Measurements from ENCODE around the gene CAPN8. TPM values are rescaled to one million over a fixed set of nuclear protein-coding genes. Genes with fewer than 3 reads are reported as not detected.

Gene CAPN8
- total RNA-seq, 2 experiments from 2014 or later: 0.27 to 0.34 TPM

GRCh38 chr1:223649222-223649621 lies 16.3 kb downstream of the CAPN8 start:
- no peaks in the 10 kb centered on the region for H3K36me3 ChIP-seq (ENCODE audit: insufficient read depth, low read length)
- H3K4me1 Mint-ChIP-seq (ENCODE audit: low read depth): no peaks in the 10 kb centered on the region
- no peak overlapping the region for H3K27ac Mint-ChIP-seq
- H3K9me3 ChIP-seq (ENCODE audit: control insufficient read depth in 1 of 2, insufficient read depth in 1 of 2, low read length in 2 of 2): no peaks in the 10 kb centered on the region
- no peak for DNase-seq
- TF ChIP-seq CTCF (IDR thresholded peaks at IDR 0.05): no peak
- H3K4me3 Mint-ChIP-seq: no peak overlapping the region
- H3K27me3 Mint-ChIP-seq: peaks cover 16% of the 10 kb centered on the region
- peaks cover 4% of the 10 kb centered on the region for H3K4me1 ChIP-seq (ENCODE audit: insufficient read depth, low read length)
- intact Hi-C loops (cut with DNase I, micrococcal nuclease): no loop called here
- H3K4me3 ChIP-seq (ENCODE audit: low read length): no peak overlapping the region
- H3K27me3 ChIP-seq (ENCODE audit: control insufficient read depth in 1 of 2, insufficient read depth in 2 of 2, low read length in 2 of 2): peaks cover 0 to 2% of the 10 kb centered on the region in 2 experiments
- POLR2A ChIA-PET: no interaction called here
- no peak for ATAC-seq (ENCODE audit: poor library complexity)
- CTCF ChIA-PET: no interaction called here
- no peak overlapping the region for H3K27ac ChIP-seq (ENCODE audit: low read depth in 1 of 2, low read length in 2 of 2)
- H3K9me3 Mint-ChIP-seq: no peaks in the 10 kb centered on the region
- H3K36me3 Mint-ChIP-seq (ENCODE audit: low read depth): no peaks in the 10 kb centered on the region

DNA sequence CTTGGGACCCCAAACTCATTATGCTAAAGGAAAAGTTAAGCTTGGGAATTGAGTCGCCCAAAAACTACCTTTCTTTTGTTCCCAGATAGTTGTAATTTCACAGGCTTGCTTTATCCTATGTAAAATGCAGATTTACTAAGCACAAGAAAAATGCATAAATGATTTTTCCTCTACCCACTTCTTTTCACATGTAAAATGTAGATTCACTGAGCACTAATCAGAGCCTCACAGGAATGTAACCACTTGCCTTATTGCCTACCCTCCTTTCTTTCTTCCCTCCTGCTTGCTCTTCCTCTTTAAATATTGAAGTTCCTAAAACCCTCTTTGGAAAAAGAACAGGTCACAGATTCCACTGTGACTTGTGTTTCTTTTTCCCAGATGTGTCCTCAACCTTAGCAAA lies 18.3 kb downstream of the CAPN8 start:
- Mint-ChIP-seq H3K27ac (no peak overlapping the region), H3K36me3 (ENCODE audit: low read depth) (no peaks in the 10 kb centered on the region), H3K4me1 (ENCODE audit: low read depth) (no peaks in the 10 kb centered on the region), H3K27me3 (peaks cover 17% of the 10 kb centered on the region), H3K4me3 (no peak overlapping the region), H3K9me3 (no peaks in the 10 kb centered on the region)
- Histone ChIP-seq H3K27me3 (ENCODE audit: control insufficient read depth in 1 of 2, insufficient read depth in 2 of 2, low read length in 2 of 2) (no peaks in the 10 kb centered on the region), H3K4me1 (ENCODE audit: insufficient read depth, low read length) (no peaks in the 10 kb centered on the region), H3K27ac (ENCODE audit: low read depth in 1 of 2, low read length in 2 of 2) (no peak overlapping the region), H3K36me3 (ENCODE audit: insufficient read depth, low read length) (no peaks in the 10 kb centered on the region), H3K9me3 (ENCODE audit: control insufficient read depth in 1 of 2, insufficient read depth in 1 of 2, low read length in 2 of 2) (no peaks in the 10 kb centered on the region), H3K4me3 (ENCODE audit: low read length) (no peak overlapping the region)
- no peak for TF ChIP-seq CTCF (IDR thresholded peaks at IDR 0.05)
- ChIA-PET CTCF (no interaction called here), POLR2A (no interaction called here)
- DNase-seq (no peak), ATAC-seq (ENCODE audit: poor library complexity) (no peak)
- intact Hi-C loops (cut with DNase I, micrococcal nuclease): no loop called here

- Histone ChIP-seq H3K4me1 (ENCODE audit: insufficient read depth, low read length) (no peaks in the 10 kb centered on the region), H3K27me3 (ENCODE audit: control insufficient read depth in 1 of 2, insufficient read depth in 2 of 2, low read length in 2 of 2) (no peaks in the 10 kb centered on the region), H3K27ac (ENCODE audit: low read depth in 1 of 2, low read length in 2 of 2) (no peak overlapping the region), H3K36me3 (ENCODE audit: insufficient read depth, low read length) (no peaks in the 10 kb centered on the region), H3K9me3 (ENCODE audit: control insufficient read depth in 1 of 2, insufficient read depth in 1 of 2, low read length in 2 of 2) (no peaks in the 10 kb centered on the region), H3K4me3 (ENCODE audit: low read length) (no peak overlapping the region)
- POLR2A ChIA-PET: no interaction called here
- CTCF ChIA-PET: no interaction called here
- Mint-ChIP-seq H3K4me1 (ENCODE audit: low read depth) (no peaks in the 10 kb centered on the region), H3K27ac (no peak overlapping the region), H3K4me3 (no peak overlapping the region), H3K9me3 (peaks cover 4% of the 10 kb centered on the region), H3K36me3 (ENCODE audit: low read depth) (peaks cover 5% of the 10 kb centered on the region), H3K27me3 (peaks cover 13% of the 10 kb centered on the region)
- ATAC-seq (ENCODE audit: poor library complexity): no peak
- intact Hi-C loops (cut with DNase I, micrococcal nuclease): no loop called here
- DNase-seq: no peak
- no peak for TF ChIP-seq CTCF (IDR thresholded peaks at IDR 0.05)
Observed at GRCh38 chr1:223645903-223646302, 19.6 kb downstream of the CAPN8 start.

All from CD4-positive, alpha-beta T cell (primary cell).